Measurements from ENCODE around the gene MRPL21.

Gene MRPL21

DNA sequence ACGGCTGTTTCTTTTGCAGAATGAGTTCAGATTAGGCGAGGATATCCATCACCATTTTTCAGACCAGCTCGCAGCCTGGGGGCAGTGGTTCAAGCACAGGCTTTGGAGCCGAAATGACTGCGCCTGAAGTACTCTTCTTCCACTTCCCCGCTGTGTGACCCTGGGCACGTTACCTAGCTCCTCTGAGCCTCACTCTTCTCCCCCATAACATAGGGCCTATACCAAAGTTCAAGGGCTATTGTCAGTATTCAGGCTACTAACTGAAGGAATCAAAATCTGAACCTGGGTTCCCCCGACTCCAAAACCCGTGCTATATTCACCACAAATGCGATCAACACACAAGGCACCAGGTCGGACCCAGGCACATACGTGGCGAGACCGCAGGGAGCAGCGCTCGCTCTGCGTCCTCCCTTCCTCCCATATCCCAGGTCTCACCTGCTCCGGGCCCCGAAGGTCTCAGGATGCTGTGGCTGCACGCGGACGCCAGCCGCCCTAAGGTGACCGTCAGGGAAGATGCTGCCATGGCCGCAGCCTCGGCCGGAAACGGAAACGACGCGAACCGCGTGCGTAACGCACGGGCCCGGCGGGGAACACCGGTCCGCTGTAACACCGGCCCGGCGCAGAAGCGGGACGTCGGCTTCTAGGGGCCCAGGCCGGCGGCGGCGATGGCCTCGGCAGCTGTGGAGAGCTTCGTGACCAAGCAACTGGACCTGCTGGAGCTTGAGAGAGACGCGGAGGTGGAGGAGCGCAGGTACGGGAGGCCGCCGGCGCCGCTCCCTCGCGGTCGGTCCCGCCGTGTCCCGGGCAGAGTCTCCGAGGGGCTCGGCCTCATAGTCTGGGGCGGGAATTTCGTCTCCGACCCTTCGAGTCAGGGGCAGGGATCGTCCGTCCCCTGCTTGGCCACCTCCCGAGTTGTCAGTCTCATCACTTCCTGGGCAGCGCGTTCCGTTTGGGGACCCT is at the start of gene MRPL21, which contains the start of gene IGHMBP2:
TSS of gene MRPL21 (minus strand) at position 545 of the 960 bp plus-strand sequence. CDS start at position 523, 22 bp downstream.
TSS of gene IGHMBP2 (plus strand) at position 604 of the 960 bp plus-strand sequence. CDS start at position 666, 62 bp downstream.
- TF ChIP-seq JUND (IDR thresholded peaks at IDR 0.05; ENCODE audit: low read depth), result no peak
- peak; percentile 82 to 90 for DNase-seq (ENCODE audit: low read depth in 1 of 2, low spot score in 1 of 2)
- in situ Hi-C loops (cut with HindIII; ENCODE audit: low pct_unique_long_range_greater_than_20kb, low sequenced_read_pairs), result no loop called here

GRCh38 chr11:68950762-68951161 is 47.1 kb upstream of the MRPL21 start:
- DNase-seq (ENCODE audit: low read depth in 1 of 2, low spot score in 1 of 2), result no peak
- TF ChIP-seq JUND (IDR thresholded peaks at IDR 0.05; ENCODE audit: low read depth), result no peak
- in situ Hi-C loops (cut with HindIII; ENCODE audit: low pct_unique_long_range_greater_than_20kb, low sequenced_read_pairs), result no loop called here

GRCh38 chr11:68950270-68950669 is 46.6 kb upstream of the MRPL21 start:
- in situ Hi-C loops (cut with HindIII; ENCODE audit: low pct_unique_long_range_greater_than_20kb, low sequenced_read_pairs), result no loop called here
- no peak for TF ChIP-seq JUND (IDR thresholded peaks at IDR 0.05; ENCODE audit: low read depth)
- peak; percentile 49 to 78 for DNase-seq (ENCODE audit: low read depth in 1 of 2, low spot score in 1 of 2)

- DNase-seq (ENCODE audit: low read depth in 1 of 2, low spot score in 1 of 2), result no peak
- in situ Hi-C loops (cut with HindIII; ENCODE audit: low pct_unique_long_range_greater_than_20kb, low sequenced_read_pairs), result no loop called here
- no peak for TF ChIP-seq JUND (IDR thresholded peaks at IDR 0.05; ENCODE audit: low read depth)
These were observed 45.3 kb upstream of the MRPL21 start for GRCh38 chr11:68948935-68949334.

DNA sequence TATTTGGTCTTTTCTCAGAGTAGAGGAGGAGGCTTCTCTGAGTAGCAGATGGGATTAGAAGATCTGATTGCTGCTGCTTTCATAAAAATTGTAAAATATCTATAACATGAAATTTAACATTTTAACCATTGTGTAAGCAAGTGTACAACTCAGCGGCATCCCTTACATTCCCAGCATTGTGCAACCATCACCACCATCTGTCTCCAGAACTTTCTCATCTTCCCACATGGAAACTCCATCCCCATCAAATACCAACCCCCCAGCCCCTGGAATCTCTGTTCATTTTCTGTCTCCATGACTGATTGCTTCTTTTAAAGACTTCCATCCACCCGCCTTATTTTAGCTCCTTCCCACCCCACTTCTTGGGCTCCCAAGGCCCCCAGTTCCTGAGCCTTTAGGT is 44.9 kb upstream of the MRPL21 start:
- DNase-seq (ENCODE audit: low read depth in 1 of 2, low spot score in 1 of 2), result no peak
- TF ChIP-seq JUND (IDR thresholded peaks at IDR 0.05; ENCODE audit: low read depth), result no peak
- in situ Hi-C loops (cut with HindIII; ENCODE audit: low pct_unique_long_range_greater_than_20kb, low sequenced_read_pairs), result no loop called here

- in situ Hi-C loops (cut with HindIII; ENCODE audit: low pct_unique_long_range_greater_than_20kb, low sequenced_read_pairs), result no loop called here
- no peak for TF ChIP-seq JUND (IDR thresholded peaks at IDR 0.05; ENCODE audit: low read depth)
- no peak for DNase-seq (ENCODE audit: low read depth in 1 of 2, low spot score in 1 of 2)
These were observed 43.5 kb upstream of the MRPL21 start for GRCh38 chr11:68947151-68947550.

DNA sequence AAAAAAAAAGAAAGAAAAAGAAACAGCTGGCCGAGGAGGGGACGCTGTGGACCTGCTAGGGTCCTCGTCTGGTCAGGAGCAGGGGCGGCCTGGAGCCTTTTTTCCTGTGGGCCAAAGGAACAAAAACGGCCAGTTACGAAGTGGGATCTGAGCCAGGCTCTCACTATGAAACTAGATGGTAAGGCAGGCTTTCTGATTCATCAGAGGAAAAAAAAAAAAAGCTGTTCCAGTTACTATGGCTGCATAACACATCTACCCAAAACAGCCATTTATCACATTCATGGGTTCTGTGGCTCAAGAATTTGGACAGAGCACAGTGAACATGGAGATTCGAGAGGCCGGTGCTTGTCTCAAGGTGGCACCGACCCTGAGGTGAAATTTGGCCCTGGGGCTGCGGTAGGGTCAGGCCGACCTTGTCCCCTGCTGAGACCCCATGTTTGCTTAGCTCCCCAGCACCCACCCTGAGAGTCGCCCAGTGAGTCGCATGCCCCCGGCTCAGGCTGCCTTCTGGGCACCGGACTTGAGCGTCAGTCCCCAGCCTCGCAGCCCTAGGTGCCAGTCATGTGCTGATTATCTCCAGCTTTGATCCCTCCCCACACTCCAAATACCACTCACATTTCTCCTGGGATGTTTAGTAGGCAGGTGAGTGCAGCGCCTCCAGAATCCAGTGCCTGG is 42.9 kb upstream of the MRPL21 start:
- in situ Hi-C loops (cut with HindIII; ENCODE audit: low pct_unique_long_range_greater_than_20kb, low sequenced_read_pairs), result no loop called here

DNA sequence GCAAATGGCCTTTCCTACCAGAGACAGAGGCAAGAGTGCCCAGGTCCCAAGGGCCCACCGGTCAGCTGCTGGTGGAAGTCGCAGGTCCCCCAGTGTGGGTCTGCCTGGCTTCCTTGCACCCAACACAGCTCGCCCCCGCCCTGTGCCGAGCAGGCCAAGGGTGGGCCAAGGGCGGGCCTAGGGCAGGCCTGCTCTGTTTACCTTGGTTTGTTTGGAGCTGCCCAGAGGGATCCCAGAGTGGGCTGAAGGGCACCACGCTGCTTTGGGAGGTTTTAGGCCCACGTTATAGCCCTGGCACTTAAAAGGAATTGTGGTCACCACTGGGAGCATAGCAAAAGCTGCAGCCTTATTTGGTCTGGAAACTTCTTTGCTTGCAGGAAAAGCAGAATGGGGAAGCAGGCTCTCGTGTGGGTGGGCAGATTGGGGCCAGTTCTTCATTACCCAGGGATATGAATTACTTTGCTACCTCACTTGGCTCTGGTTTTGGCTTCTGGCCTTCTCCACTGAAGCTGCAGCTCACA is 39.2 kb upstream of the MRPL21 start:
- DNase-seq (ENCODE audit: low read depth in 1 of 2, low spot score in 1 of 2), result no peak
- no peak for TF ChIP-seq JUND (IDR thresholded peaks at IDR 0.05; ENCODE audit: low read depth)
- in situ Hi-C loops (cut with HindIII; ENCODE audit: low pct_unique_long_range_greater_than_20kb, low sequenced_read_pairs), result no loop called here

More for the DNA sequence above, 42.9 kb upstream of the MRPL21 start:
- no peak for TF ChIP-seq JUND (IDR thresholded peaks at IDR 0.05; ENCODE audit: low read depth)
- DNase-seq (ENCODE audit: low read depth in 1 of 2, low spot score in 1 of 2), result no peak

GRCh38 chr11:68942095-68942620 is 38.5 kb upstream of the MRPL21 start:
- in situ Hi-C loops (cut with HindIII; ENCODE audit: low pct_unique_long_range_greater_than_20kb, low sequenced_read_pairs), result no loop called here
- TF ChIP-seq JUND (IDR thresholded peaks at IDR 0.05; ENCODE audit: low read depth), result no peak
- no peak for DNase-seq (ENCODE audit: low read depth in 1 of 2, low spot score in 1 of 2)

GRCh38 chr11:68941324-68942094 is 37.9 kb upstream of the MRPL21 start:
- in situ Hi-C loops (cut with HindIII; ENCODE audit: low pct_unique_long_range_greater_than_20kb, low sequenced_read_pairs), result no loop called here
- DNase-seq (ENCODE audit: low read depth in 1 of 2, low spot score in 1 of 2), result no peak
- TF ChIP-seq JUND (IDR thresholded peaks at IDR 0.05; ENCODE audit: low read depth), result no peak

DNA sequence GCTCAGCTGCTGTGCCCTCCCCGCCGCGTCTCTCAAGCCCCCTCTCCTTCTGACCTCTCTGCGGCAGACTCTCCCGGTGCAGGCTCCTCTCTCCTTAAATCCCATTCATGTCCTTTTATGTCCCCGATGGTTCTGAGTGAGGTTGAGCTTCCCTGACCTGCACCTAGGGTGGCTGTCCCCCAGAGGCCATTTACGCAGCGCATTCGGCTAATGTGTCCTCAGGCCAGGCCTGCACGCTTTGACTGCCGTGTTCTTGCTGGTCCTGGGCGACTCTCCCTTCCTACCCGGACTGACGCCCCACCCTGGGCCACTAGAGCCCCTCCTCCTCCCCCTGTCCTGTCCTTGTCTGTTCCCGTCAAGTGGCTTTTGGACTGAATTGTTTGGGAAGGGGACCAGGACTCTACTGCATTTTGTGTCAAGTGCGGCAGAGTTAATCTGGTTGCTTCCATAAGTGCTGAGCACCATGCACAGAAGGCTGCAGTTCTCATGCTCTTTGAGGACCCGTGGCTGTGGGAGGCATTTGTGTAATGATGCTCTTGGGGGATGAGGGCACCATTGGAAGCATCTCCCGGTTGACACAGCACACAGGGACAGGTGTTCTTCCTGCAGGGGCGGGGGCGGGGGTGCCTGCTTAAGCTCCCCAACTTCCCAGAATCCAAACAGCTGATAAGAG is 37.2 kb upstream of the MRPL21 start:
- no peak for DNase-seq (ENCODE audit: low read depth in 1 of 2, low spot score in 1 of 2)
- TF ChIP-seq JUND (IDR thresholded peaks at IDR 0.05; ENCODE audit: low read depth), result no peak
- in situ Hi-C loops (cut with HindIII; ENCODE audit: low pct_unique_long_range_greater_than_20kb, low sequenced_read_pairs), result no loop called here
